MCF 10A (cell line): ENCODE results near the gene LRRK1. TPM values are rescaled to one million over a fixed set of nuclear protein-coding genes. Genes with fewer than 3 reads are reported as not detected.

ENCODE experiments used
- BruUV-seq: library from RNA; stranded (reverse); fragments of 400-500 nt; replicated peaks from 2 replicates; lab custom pipeline; 2021; lab: Mats Ljungman, UMichigan
- CTCF ChIA-PET: fragments of 300-600 bp; sonication (Branson Sonifier 250); formaldehyde crosslinking; extraction: SDS; loops from one replicate; lab custom pipeline; 2021; ENCODE audit warnings: antibody characterized with exemption, inconsistent platforms; lab: Yijun Ruan, JAX
- POLR2A ChIA-PET: fragments of 300-600, 350-650 bp; sonication (Branson Sonifier 250); formaldehyde crosslinking; extraction: SDS; loops from one replicate; lab custom pipeline; 2020; ENCODE audit warnings: antibody characterized with exemption, inconsistent platforms; lab: Yijun Ruan, JAX
- DNase-seq: peaks from one replicate; pipeline ENCODE4 v3.0.0-alpha.2; 2018; ENCODE audit not compliant: unreplicated experiment
- H3K27ac Mint-ChIP-seq: one replicate; pipeline ENCODE4 v1.8.0; 2022; ENCODE audit warnings: mild to moderate bottlenecking, low read depth, mixed read lengths; ENCODE audit not compliant: unreplicated experiment
- H3K27me3 Mint-ChIP-seq: one replicate; pipeline ENCODE4 v1.8.0; 2022; ENCODE audit warnings: mixed read lengths; ENCODE audit not compliant: insufficient read depth, unreplicated experiment
- H3K36me3 Mint-ChIP-seq: one replicate; pipeline ENCODE4 v1.8.0; 2022; ENCODE audit warnings: mild to moderate bottlenecking, moderate library complexity, mixed read lengths; ENCODE audit not compliant: insufficient read depth, unreplicated experiment
- H3K4me1 Mint-ChIP-seq: one replicate; pipeline ENCODE4 v1.8.0; 2022; ENCODE audit warnings: mixed read lengths; ENCODE audit not compliant: insufficient read depth, unreplicated experiment
- H3K4me3 Mint-ChIP-seq: one replicate; pipeline ENCODE4 v1.8.0; 2022; ENCODE audit warnings: mild to moderate bottlenecking, moderate library complexity, mixed read lengths; ENCODE audit not compliant: unreplicated experiment
- H3K9me3 Mint-ChIP-seq: one replicate; pipeline ENCODE4 v1.8.0; 2022; ENCODE audit warnings: mixed read lengths; ENCODE audit not compliant: unreplicated experiment
- CTCF ChIP-seq: fragments of 200-600 bp; IDR thresholded peaks from one replicate; pipeline ENCODE4 v1.8.0; 2022; ENCODE audit warnings: antibody characterized with exemption, mild to moderate bottlenecking; ENCODE audit not compliant: unreplicated experiment
- intact Hi-C: fragments of 100-400 bp; cut with micrococcal nuclease; formaldehyde crosslinking; loops from 2 replicates; pipeline ENCODE4 v1.14.1; 2022
- total RNA-seq: library from RNA; stranded (reverse); gene quantifications from 2 replicates; pipeline ENCODE4 v1.2.3, GENCODE V29; 2022

LRRK1 gene
- total RNA-seq, 1 experiment from 2014 or later: 15.4 TPM

GRCh38 chr15:101043911-101044624 lies 124.9 kb downstream of the LRRK1 start:
- Mint-ChIP-seq H3K4me1 (no peaks in the 10 kb centered on the region), H3K27me3 (no peaks in the 10 kb centered on the region), H3K36me3 (peaks cover 34% of the 10 kb centered on the region), H3K4me3 (no peak overlapping the region), H3K27ac (no peak overlapping the region), H3K9me3 (peaks cover 24% of the 10 kb centered on the region)
- no peak for TF ChIP-seq CTCF
- CTCF ChIA-PET: no interaction called here
- intact Hi-C loops: no loop called here
- BruUV-seq: no TSS peak
- DNase-seq: no peak
- POLR2A ChIA-PET: interaction anchor here (0.6 kb wide), 1 partner anchor 262 kb away, joined by 5 read pairs; no protein-coding TSS in a partner anchor

- CTCF ChIA-PET: no interaction called here
- TF ChIP-seq CTCF: no peak
- H3K9me3 Mint-ChIP-seq: peaks cover 24% of the 10 kb centered on the region
- H3K4me3 Mint-ChIP-seq: no peak overlapping the region
- intact Hi-C loops: no loop called here
- DNase-seq: no peak
- no peaks in the 10 kb centered on the region for H3K27me3 Mint-ChIP-seq
- no peak overlapping the region for H3K27ac Mint-ChIP-seq
- POLR2A ChIA-PET: no interaction called here
- no peaks in the 10 kb centered on the region for H3K4me1 Mint-ChIP-seq
- peaks cover 32% of the 10 kb centered on the region for H3K36me3 Mint-ChIP-seq
- no TSS peak for BruUV-seq
Observed at GRCh38 chr15:101044625-101045235, 125.6 kb downstream of the LRRK1 start.

- DNase-seq: no peak
- no TSS peak for BruUV-seq
- no peak for TF ChIP-seq CTCF
- no peak overlapping the region for H3K27ac Mint-ChIP-seq
- peaks cover 27% of the 10 kb centered on the region for H3K36me3 Mint-ChIP-seq
- ChIA-PET POLR2A (no interaction called here), CTCF (interaction anchor here (0.5 to 0.8 kb wide), 3 partner anchors 22 to 411 kb away, joined by 3 to 4 read pairs (median 3); no protein-coding TSS in a partner anchor)
- intact Hi-C loops: no loop called here
- H3K27me3 Mint-ChIP-seq: no peaks in the 10 kb centered on the region
- H3K9me3 Mint-ChIP-seq: peaks cover 21% of the 10 kb centered on the region
- H3K4me3 Mint-ChIP-seq: no peak overlapping the region
- H3K4me1 Mint-ChIP-seq: no peaks in the 10 kb centered on the region
Observed at GRCh38 chr15:101045236-101045646, 126.1 kb downstream of the LRRK1 start.

GRCh38 chr15:101045835-101046691 lies 126.9 kb downstream of the LRRK1 start:
- no peaks in the 10 kb centered on the region for H3K27me3 Mint-ChIP-seq
- H3K27ac Mint-ChIP-seq: no peak overlapping the region
- TF ChIP-seq CTCF: no peak
- intact Hi-C loops: no loop called here
- H3K4me1 Mint-ChIP-seq: no peaks in the 10 kb centered on the region
- H3K9me3 Mint-ChIP-seq: peaks cover 13% of the 10 kb centered on the region
- ChIA-PET CTCF (interaction anchor here (0.5 to 0.8 kb wide), 5 partner anchors 22 to 473 kb away, joined by 3 to 4 read pairs (median 3); no protein-coding TSS in a partner anchor), POLR2A (no interaction called here)
- peaks cover 24% of the 10 kb centered on the region for H3K36me3 Mint-ChIP-seq
- H3K4me3 Mint-ChIP-seq: no peak overlapping the region
- no peak for DNase-seq
- BruUV-seq: no TSS peak
